ENCODE results near the gene WASF1.

WASF1 gene

DNA sequence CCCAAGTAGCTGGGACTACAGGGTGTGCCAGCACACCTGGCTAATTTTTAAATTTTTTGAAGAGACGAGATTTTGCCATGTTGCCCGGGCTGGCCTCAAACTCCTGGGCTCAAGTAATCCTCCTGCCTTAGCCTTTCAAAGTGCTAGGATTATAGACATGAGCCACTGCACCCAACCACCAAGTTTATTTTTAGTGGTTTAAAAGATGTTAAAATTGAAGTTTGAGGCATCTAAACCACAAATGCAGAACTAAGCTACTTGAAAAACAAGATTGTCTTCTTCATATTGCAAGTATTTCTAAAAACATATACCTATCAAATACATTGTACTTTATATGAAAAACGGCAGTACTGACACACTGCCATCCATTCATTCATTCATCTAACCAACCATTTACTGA is 31.6 kb downstream of the WASF1 start:
- Histone ChIP-seq H3K9ac (ENCODE audit: low read depth, low read length, poor library complexity, severe bottlenecking) (no peak overlapping the region), H3K4me2 (ENCODE audit: low read depth, low read length, poor library complexity, severe bottlenecking) (no peak overlapping the region), H2AFZ (ENCODE audit: low read length) (no peak overlapping the region), H3K4me3 (ENCODE audit: low read length, poor library complexity, severe bottlenecking) (no peak overlapping the region), H3K79me2 (ENCODE audit: insufficient read depth, low read length) (0 out of 2 replicates have a peak, but pooled peaks cover 6% of the 10 kb centered on the region), H4K20me1 (ENCODE audit: insufficient read depth, low read length, poor library complexity, severe bottlenecking) (no peaks in the 10 kb centered on the region), H3K9me2 (replicated peaks; ENCODE audit: low read depth, low read length) (no peaks in the 10 kb centered on the region), H3K27me3 (ENCODE audit: insufficient read depth, low read length, poor library complexity, severe bottlenecking) (no peaks in the 10 kb centered on the region), H3K36me3 (ENCODE audit: insufficient read depth, low read length) (no peaks in the 10 kb centered on the region), H3F3A (ENCODE audit: low read depth) (no peaks in the 10 kb centered on the region), H3K4me1 (ENCODE audit: insufficient read depth, low read length, poor library complexity, severe bottlenecking) (peaks cover 10% of the 10 kb centered on the region), H3K9me3 (ENCODE audit: insufficient read depth, low read depth, low read length) (no peaks in the 10 kb centered on the region)
- no peak for TF ChIP-seq EZH2phosphoT487 (IDR thresholded peaks at IDR 0.05; ENCODE audit: borderline replicate concordance)
- TF ChIP-seq, protein P1, sequence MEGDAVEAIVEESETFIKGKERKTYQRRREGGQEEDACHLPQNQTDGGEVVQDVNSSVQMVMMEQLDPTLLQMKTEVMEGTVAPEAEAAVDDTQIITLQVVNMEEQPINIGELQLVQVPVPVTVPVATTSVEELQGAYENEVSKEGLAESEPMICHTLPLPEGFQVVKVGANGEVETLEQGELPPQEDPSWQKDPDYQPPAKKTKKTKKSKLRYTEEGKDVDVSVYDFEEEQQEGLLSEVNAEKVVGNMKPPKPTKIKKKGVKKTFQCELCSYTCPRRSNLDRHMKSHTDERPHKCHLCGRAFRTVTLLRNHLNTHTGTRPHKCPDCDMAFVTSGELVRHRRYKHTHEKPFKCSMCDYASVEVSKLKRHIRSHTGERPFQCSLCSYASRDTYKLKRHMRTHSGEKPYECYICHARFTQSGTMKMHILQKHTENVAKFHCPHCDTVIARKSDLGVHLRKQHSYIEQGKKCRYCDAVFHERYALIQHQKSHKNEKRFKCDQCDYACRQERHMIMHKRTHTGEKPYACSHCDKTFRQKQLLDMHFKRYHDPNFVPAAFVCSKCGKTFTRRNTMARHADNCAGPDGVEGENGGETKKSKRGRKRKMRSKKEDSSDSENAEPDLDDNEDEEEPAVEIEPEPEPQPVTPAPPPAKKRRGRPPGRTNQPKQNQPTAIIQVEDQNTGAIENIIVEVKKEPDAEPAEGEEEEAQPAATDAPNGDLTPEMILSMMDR (conservative IDR thresholded peaks at IDR 0.05; ENCODE audit: low read length) = no peak

DNA sequence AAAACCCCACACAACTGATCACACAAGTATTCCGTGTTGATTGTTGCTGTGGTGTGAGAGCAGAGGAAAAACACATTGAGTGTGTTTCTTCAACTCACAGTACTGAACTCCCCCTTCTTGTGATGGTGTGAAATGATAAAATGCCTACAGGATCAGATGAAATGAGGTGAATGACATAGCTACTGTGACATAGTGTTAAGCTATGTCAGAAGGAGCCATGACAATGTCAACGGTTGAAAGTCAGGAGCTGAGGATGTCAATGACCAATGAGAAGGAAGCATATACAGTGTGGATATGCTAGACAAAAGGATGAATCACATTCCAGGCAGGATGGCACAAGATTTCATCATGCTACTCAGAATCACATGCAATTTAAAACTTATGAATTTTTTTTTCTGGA is 38.8 kb downstream of the WASF1 start:
- Histone ChIP-seq H3K9me3 (ENCODE audit: insufficient read depth, low read depth, low read length) (peaks cover 16% of the 10 kb centered on the region; the same call in 1 of the 2 replicates), H3K36me3 (ENCODE audit: insufficient read depth, low read length) (peaks cover 3% of the 10 kb centered on the region; the same call in 1 of the 2 replicates), H3K9ac (ENCODE audit: low read depth, low read length, poor library complexity, severe bottlenecking) (no peak overlapping the region), H3K27me3 (ENCODE audit: insufficient read depth, low read length, poor library complexity, severe bottlenecking) (no peaks in the 10 kb centered on the region), H3K9me2 (replicated peaks; ENCODE audit: low read depth, low read length) (no peaks in the 10 kb centered on the region), H3K4me1 (ENCODE audit: insufficient read depth, low read length, poor library complexity, severe bottlenecking) (no peaks in the 10 kb centered on the region), H3K4me3 (ENCODE audit: low read length, poor library complexity, severe bottlenecking) (no peak overlapping the region), H3K4me2 (ENCODE audit: low read depth, low read length, poor library complexity, severe bottlenecking) (no peak overlapping the region), H2AFZ (ENCODE audit: low read length) (no peak overlapping the region), H3K79me2 (ENCODE audit: insufficient read depth, low read length) (no peaks in the 10 kb centered on the region), H4K20me1 (ENCODE audit: insufficient read depth, low read length, poor library complexity, severe bottlenecking) (no peaks in the 10 kb centered on the region), H3F3A (ENCODE audit: low read depth) (no peaks in the 10 kb centered on the region)
- TF ChIP-seq, protein P1 (conservative IDR thresholded peaks at IDR 0.05; ENCODE audit: low read length) = no peak
- TF ChIP-seq EZH2phosphoT487 (IDR thresholded peaks at IDR 0.05; ENCODE audit: borderline replicate concordance) = no peak

DNA sequence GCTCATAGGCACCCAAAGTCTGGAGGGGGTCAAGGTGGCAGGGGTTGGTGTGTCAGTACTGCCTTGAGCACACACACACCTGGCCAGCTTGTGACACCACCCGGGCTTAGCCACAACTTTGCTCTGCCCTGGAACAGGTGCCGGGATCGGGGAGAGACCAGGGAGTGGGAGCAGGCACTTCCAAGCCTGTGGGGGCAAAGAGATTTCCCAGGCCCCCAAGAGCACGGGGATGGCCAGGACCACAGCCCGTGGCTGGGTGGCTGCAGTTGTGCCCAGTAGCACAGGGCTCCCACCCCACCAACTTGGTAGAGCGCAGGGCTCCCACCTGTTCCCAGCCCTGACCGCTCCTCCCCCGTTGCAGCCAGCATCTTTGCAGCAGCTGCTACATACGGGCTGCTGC is 40.4 kb downstream of the WASF1 start:
- no peaks in the 10 kb centered on the region for H4K20me1 ChIP-seq (ENCODE audit: insufficient read depth, low read length, poor library complexity, severe bottlenecking)
- no peak overlapping the region for H3K4me2 ChIP-seq (ENCODE audit: low read depth, low read length, poor library complexity, severe bottlenecking)
- no peaks in the 10 kb centered on the region for H3F3A ChIP-seq (ENCODE audit: low read depth)
- H3K36me3 ChIP-seq (ENCODE audit: insufficient read depth, low read length) = peaks cover 3% of the 10 kb centered on the region; the same call in 1 of the 2 replicates
- H3K9ac ChIP-seq (ENCODE audit: low read depth, low read length, poor library complexity, severe bottlenecking) = no peak overlapping the region
- H3K4me1 ChIP-seq (ENCODE audit: insufficient read depth, low read length, poor library complexity, severe bottlenecking) = no peaks in the 10 kb centered on the region
- peaks cover 16% of the 10 kb centered on the region; the same call in 1 of the 2 replicates for H3K9me3 ChIP-seq (ENCODE audit: insufficient read depth, low read depth, low read length)
- no peaks in the 10 kb centered on the region for H3K27me3 ChIP-seq (ENCODE audit: insufficient read depth, low read length, poor library complexity, severe bottlenecking)
- no peaks in the 10 kb centered on the region for H3K9me2 ChIP-seq (replicated peaks; ENCODE audit: low read depth, low read length)
- H3K79me2 ChIP-seq (ENCODE audit: insufficient read depth, low read length) = no peaks in the 10 kb centered on the region
- no peak overlapping the region for H2AFZ ChIP-seq (ENCODE audit: low read length)
- no peak for TF ChIP-seq EZH2phosphoT487 (IDR thresholded peaks at IDR 0.05; ENCODE audit: borderline replicate concordance)
- TF ChIP-seq, protein P1 (conservative IDR thresholded peaks at IDR 0.05; ENCODE audit: low read length) = no peak
- H3K4me3 ChIP-seq (ENCODE audit: low read length, poor library complexity, severe bottlenecking) = no peak overlapping the region
